GM12891 (cell line): ENCODE data around the gene PZP.

ENCODE experiments used
- DNase-seq: peaks from one replicate; pipeline ENCODE4 v3.0.0; 2011; ENCODE audit warnings: low spot score; ENCODE audit not compliant: insufficient read length
- FAIRE-seq: peaks from 2 replicates; lab custom pipeline; 2011; peaks lifted over from hg19 to GRCh38; lab: Jason Lieb, UNC
- PAX5 ChIP-seq: IDR thresholded peaks from 2 replicates; pipeline ENCODE4 v1.6.1; 2011; ENCODE audit warnings: low read length, moderate library complexity, mild to moderate bottlenecking; ENCODE audit not compliant: insufficient read depth, severe bottlenecking
- POLR2A ChIP-seq: IDR thresholded peaks from 2 replicates; pipeline ENCODE4 v1.6.1; 2011; ENCODE audit warnings: low read depth, low read length, control low read depth
- POLR2AphosphoS5 ChIP-seq: IDR thresholded peaks from 2 replicates; pipeline ENCODE4 v1.6.1; 2011; ENCODE audit warnings: low read depth, low read length, control low read depth
- POU2F2 ChIP-seq: IDR thresholded peaks from 2 replicates; pipeline ENCODE4 v1.6.1; 2011; ENCODE audit warnings: low read depth, mild to moderate bottlenecking, control low read depth, low read length, moderate library complexity
- SPI1 ChIP-seq: IDR thresholded peaks from 2 replicates; pipeline ENCODE4 v1.6.1; 2011; ENCODE audit warnings: low read depth, low read length, control low read depth
- TAF1 ChIP-seq: IDR thresholded peaks from 2 replicates; pipeline ENCODE4 v1.6.1; 2011; ENCODE audit warnings: low read depth, low read length, control low read depth

PZP gene

DNA sequence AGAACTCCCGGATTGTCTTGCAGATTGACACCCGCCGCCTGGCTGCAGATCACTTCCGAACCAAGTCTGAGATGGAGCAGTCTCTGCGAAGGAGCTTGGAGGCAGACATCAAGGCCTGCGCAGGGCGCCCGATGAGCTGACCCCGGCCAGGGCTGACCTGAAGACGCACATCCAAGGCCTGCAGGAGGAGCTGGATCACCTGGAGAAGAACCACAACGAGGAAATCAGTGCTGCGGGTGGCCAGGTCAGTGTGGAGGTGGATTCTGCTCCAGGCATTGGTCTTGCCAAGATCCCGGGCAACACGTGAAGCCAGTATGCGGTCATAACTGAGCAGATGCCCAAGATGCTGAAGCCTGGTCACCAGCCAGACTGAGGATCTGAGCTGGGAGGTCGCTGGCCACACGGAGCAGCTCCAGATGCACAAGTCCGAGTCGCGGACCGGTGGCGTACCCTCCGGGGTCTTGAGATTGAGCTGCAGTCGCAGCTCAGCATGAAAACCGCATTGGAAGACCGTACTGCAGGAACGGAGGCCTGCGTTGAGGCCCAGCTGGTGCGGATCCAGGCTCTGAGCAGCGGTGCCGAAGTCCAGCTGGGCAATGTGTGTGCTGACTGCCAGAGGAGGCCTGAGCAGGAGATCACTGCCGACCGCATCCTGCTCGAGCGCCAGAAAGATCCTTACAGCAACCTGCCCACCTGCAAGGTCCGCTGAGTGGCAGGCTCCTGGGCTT is 80.1 kb downstream of the PZP start:
- TF ChIP-seq POLR2A (no peak), SPI1 (no peak), POLR2AphosphoS5 (no peak), TAF1 (no peak), POU2F2 (no peak), PAX5 (no peak)
- DNase-seq = no peak

DNA sequence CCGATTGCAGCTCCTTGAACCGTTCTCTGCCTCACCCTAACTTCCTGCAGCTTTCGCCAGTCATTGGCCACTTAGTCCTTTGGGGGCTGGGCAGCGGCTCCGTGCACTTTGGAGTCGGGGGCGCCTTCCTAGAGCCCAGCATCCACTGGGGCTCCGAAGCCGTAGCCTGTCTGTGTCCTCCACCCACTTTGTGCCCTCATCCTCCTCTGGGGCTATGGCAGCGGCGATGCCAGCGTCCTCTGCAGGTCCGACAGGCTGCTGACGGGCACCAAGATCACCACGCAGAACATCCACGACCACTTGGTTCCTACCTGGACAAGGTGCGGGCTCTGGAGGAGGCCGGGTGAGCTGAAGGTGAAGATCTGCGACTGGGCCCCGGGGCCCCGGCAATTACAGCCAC is 80.7 kb downstream of the PZP start:
- FAIRE-seq = no peak
- DNase-seq = no peak
- TF ChIP-seq TAF1 = no peak
- no peak for TF ChIP-seq POLR2A
- TF ChIP-seq POU2F2 = no peak
- TF ChIP-seq PAX5 = no peak
- no peak for TF ChIP-seq POLR2AphosphoS5
- TF ChIP-seq SPI1 = no peak

More for the DNA sequence above, 80.1 kb downstream of the PZP start:
- no peak for FAIRE-seq

GRCh38 chr12:9124383-9125031 is 83.7 kb downstream of the PZP start:
- no peak for TF ChIP-seq PAX5
- no peak for TF ChIP-seq SPI1
- TF ChIP-seq POU2F2 = no peak
- TF ChIP-seq TAF1 = no peak
- TF ChIP-seq POLR2AphosphoS5 = no peak
- no peak for TF ChIP-seq POLR2A
- FAIRE-seq = no peak
- DNase-seq = no peak

- no peak for DNase-seq
- TF ChIP-seq TAF1 = no peak
- TF ChIP-seq SPI1 = no peak
- no peak for TF ChIP-seq PAX5
- TF ChIP-seq POLR2A = no peak
- no peak for FAIRE-seq
Observed at GRCh38 chr12:9123781-9124382, 84.3 kb downstream of the PZP start.

DNA sequence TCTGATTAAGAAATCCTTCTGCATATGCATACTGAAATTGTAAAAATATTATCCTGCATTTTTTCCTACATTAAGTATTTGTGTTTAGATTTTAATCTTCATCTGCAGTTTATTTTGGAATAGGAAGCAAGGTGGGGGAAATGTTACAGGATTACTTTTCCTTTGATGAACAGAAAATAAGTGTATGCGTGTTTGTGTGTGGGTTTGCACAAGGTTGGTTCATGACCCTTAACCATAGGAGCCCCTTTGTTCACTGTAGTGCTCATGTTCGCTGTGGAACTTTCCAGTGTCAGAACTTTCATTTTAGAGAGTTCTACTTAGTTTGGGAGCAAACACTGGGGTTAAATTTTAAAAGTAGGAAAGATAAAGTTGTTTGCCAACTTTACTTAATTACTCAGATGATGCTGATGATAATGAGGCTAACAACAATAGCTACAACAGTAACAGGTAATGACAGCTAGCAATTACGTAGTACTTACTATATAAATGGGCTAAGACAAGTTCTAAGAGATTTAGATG is 86.0 kb downstream of the PZP start:
- FAIRE-seq (no peak), DNase-seq (no peak)

GRCh38 chr12:9120487-9121184 is 87.6 kb downstream of the PZP start:
- TF ChIP-seq PAX5 (no peak), POLR2A (no peak), POLR2AphosphoS5 (no peak), POU2F2 (no peak), TAF1 (no peak), SPI1 (no peak)
- FAIRE-seq = no peak
- DNase-seq = no peak

More for the DNA sequence above, 86.0 kb downstream of the PZP start:
- TF ChIP-seq SPI1 (no peak), PAX5 (no peak)

DNA sequence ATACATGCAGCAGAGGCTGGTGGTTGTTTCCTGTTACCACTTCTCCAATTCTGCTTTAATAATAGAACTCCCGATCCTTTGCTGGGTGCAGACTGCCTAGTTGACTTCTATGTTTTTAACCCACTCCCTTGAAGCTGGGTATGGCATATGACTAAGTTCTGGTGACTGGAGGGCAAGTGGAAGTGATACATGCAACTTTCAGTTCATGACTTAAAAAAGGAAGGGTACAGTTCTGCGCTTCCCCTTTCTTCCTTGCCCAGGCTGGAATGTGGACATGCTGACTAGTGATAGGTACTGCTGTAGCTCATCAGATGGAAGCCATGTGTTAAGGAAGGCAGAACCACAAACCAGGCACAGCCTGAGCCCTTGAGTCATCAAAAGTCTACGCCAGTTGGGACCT is 90.0 kb downstream of the PZP start:
- peak; percentile 82 for FAIRE-seq

DNA sequence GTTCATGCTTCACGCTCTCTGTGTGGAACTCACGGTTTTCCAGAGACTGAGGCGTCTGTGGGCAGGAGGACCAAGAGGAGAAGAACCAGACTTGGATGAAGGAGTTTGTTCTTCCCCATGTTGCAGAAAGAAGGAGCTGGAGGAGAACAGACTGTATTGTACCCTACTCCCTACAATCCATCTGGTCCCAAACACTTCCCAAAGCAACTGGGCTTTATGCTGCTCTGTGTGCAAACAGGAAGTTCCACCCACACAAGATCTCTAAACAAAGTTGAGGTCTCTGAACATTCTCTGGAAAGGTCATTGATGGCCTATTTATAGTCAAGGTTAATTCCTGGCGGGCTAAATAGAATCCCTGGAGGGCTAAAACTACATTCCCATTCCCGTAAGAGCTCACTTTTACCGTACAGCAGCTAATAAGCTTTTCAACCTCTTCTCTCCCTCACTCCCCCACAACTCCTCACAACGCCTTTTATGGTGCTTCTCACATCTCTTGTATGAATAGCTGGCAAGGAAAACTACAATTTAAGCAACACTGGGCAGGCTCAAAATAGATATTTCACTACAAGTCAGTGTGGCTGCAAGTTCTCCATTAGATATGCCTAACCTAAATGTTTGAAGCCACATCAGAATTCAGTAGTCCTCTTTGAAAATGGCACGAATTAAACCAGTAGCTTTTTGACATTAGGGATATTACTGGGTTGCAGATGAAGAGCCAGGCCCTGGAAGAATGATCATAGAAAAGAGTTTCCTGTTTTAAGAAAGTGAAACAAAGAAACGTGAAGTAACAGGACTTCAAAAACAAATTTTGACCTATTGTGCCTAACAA is 92.2 kb downstream of the PZP start, which contains the start of gene A2M:
Gene A2M, minus strand, starts transcription at position 189 of the 829 bp plus-strand sequence. Its CDS starts 70 bp downstream, at position 119.
- FAIRE-seq (peak; percentile 47), DNase-seq (no peak)
- no peak for TF ChIP-seq POLR2AphosphoS5
- no peak for TF ChIP-seq TAF1
- TF ChIP-seq POU2F2 = no peak
- TF ChIP-seq PAX5 = no peak
- TF ChIP-seq SPI1 = no peak
- TF ChIP-seq POLR2A = no peak

More for the DNA sequence above, 90.0 kb downstream of the PZP start:
- no peak for TF ChIP-seq POLR2AphosphoS5
- no peak for TF ChIP-seq POLR2A
- no peak for TF ChIP-seq POU2F2
- TF ChIP-seq SPI1 = peak; percentile 88
- no peak for TF ChIP-seq TAF1
- DNase-seq = no peak
